GM13977 (cell line): ENCODE results near the gene ME3.

Experiments
- DNase-seq: peaks from one replicate; pipeline ENCODE4 v3.0.0; 2012; ENCODE audit warnings: low spot score
- CTCF ChIP-seq: IDR thresholded peaks from 2 replicates; pipeline ENCODE4 v1.5.1; 2012; ENCODE audit warnings: mild to moderate bottlenecking, control low read depth; ENCODE audit not compliant: insufficient read depth; ENCODE audit errors: extremely low read depth, missing control alignments
- in situ Hi-C: fragments of 300-500 bp; cut with MboI; formaldehyde crosslinking; loops from one replicate; pipeline ENCODE4 v1.12.0; 2022; ENCODE audit warnings: low sequenced_read_pairs, low pct_unique_long_range_greater_than_20kb, mixed read lengths, inconsistent platforms; ENCODE audit not compliant: unreplicated experiment

The ME3 gene

GRCh38 chr11:86575208-86575855 lies 97.1 kb downstream of the ME3 start:
- no peak for DNase-seq
- TF ChIP-seq CTCF: no peak
- in situ Hi-C loops: no loop called here

- TF ChIP-seq CTCF: no peak
- in situ Hi-C loops: no loop called here
- no peak for DNase-seq
Observed at GRCh38 chr11:86574493-86575207, 97.8 kb downstream of the ME3 start.

GRCh38 chr11:86571273-86571948 lies 101.0 kb downstream of the ME3 start:
- DNase-seq: no peak
- peak; percentile 21 for TF ChIP-seq CTCF
- in situ Hi-C loops: no loop called here

- no peak for TF ChIP-seq CTCF
- in situ Hi-C loops: no loop called here
Observed at GRCh38 chr11:86570451-86570850, 102.0 kb downstream of the ME3 start.

GRCh38 chr11:86570020-86570419 lies 102.4 kb downstream of the ME3 start:
- no peak for TF ChIP-seq CTCF
- in situ Hi-C loops: no loop called here
- no peak for DNase-seq

More at GRCh38 chr11:86570451-86570850, 102.0 kb downstream of the ME3 start:
- no peak for DNase-seq

GRCh38 chr11:86569109-86569508 lies 103.3 kb downstream of the ME3 start:
- DNase-seq: no peak
- no peak for TF ChIP-seq CTCF
- in situ Hi-C loops: no loop called here
